GM12891 (cell line): ENCODE measurements around the gene THSD7B.

ENCODE experiments used
- PAX5 ChIP-seq: IDR thresholded peaks from 2 replicates; pipeline ENCODE4 v1.6.1; 2011; ENCODE audit warnings: low read length, moderate library complexity, mild to moderate bottlenecking; ENCODE audit not compliant: insufficient read depth, severe bottlenecking
- POLR2A ChIP-seq: IDR thresholded peaks from 2 replicates; pipeline ENCODE4 v1.6.1; 2011; ENCODE audit warnings: low read depth, low read length, control low read depth
- POU2F2 ChIP-seq: IDR thresholded peaks from 2 replicates; pipeline ENCODE4 v1.6.1; 2011; ENCODE audit warnings: low read depth, mild to moderate bottlenecking, control low read depth, low read length, moderate library complexity

DNA sequence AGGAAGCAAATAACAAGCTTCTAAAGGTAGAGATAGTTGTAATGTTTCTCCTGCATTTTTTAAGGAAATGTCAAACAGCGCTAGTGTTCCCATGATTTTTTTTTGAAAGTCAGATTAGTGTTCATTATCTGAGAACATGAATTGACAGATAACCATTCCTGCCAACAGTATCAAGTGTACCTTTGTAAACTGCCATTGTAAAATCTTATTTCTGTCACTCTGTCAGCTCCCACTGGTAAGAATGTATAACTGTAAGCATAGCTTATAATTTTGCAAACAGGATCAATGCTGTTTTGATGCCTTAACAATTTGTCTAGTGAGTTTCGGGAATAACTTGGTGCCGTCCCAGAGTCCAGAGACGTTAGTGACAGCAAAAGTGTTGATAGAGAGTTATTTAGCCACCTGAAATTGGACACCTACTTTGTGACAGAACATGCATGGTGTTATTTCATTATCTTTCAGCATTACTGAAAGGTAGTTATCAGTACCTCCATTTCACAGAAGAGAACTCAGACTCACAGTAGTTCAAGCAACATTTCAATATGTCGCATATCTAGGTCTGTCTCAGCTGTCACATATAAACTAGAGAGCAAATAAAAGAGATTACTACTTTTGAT, 221.4 kb downstream of the THSD7B start:
- no peak for TF ChIP-seq POLR2A
- no peak for TF ChIP-seq POU2F2
- TF ChIP-seq PAX5, result no peak
